ENCODE results near the gene IPCEF1. TPM values are rescaled to one million over a fixed set of nuclear protein-coding genes. Genes with fewer than 3 reads are reported as not detected.

The IPCEF1 gene
- total and polyA plus RNA-seq, 2 experiments from 2014 or later = 0.80 TPM; not detected in 1

DNA sequence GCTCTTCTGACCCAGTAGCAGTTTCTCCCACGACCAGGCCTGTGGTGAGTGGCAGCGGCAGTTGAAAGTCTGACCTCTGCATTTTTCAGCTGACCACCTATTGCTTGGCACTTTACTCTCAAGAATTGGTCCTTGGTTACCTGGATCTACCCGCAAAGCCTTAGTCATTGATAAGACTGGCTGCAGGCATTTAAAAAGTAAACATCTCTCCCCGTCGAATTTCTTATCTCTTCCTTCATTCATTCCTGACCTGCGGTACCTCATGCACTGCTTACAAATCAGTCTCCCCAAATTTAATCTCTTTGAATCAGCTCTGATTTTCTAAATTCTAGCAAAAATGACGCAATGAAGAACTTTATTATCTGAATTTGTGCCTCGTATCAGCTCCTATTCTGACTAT is 26.1 kb upstream of the IPCEF1 start:
- H2AFZ ChIP-seq = no peak overlapping the region
- peak; percentile 23 for DNase-seq (ENCODE audit: low spot score)
- no peaks in the 10 kb centered on the region for H3K9me3 ChIP-seq (ENCODE audit: low read depth)
- H3K36me3 ChIP-seq (replicated peaks; ENCODE audit: insufficient read depth, low read depth) = no peaks in the 10 kb centered on the region
- no peak overlapping the region for H3K4me3 ChIP-seq
- no peak overlapping the region for H3K27ac ChIP-seq
- H3K79me2 ChIP-seq = no peaks in the 10 kb centered on the region
- H3K9me2 ChIP-seq (replicated peaks; ENCODE audit: insufficient read depth) = no peaks in the 10 kb centered on the region
- peaks cover 12% of the 10 kb centered on the region for H3K4me1 ChIP-seq (ENCODE audit: insufficient read depth)
- no peaks in the 10 kb centered on the region for H4K20me1 ChIP-seq (ENCODE audit: insufficient read depth, poor library complexity, severe bottlenecking)
- TF ChIP-seq EZH2 (IDR thresholded peaks at IDR 0.05; ENCODE audit: borderline replicate concordance) (no peak), CTCF (IDR thresholded peaks at IDR 0.05; ENCODE audit: poor library complexity) (no peak), EZH2phosphoT487 (IDR thresholded peaks at IDR 0.05; ENCODE audit: low read depth, severe bottlenecking, unreplicated experiment) (no peak)
- H3K4me2 ChIP-seq = no peak overlapping the region
- 52% methylated on average over 8 of the region's 8 CpGs for WGBS (ENCODE audit: low lambda C conversion rate, missing lambda C conversion rate)
- H3K27me3 ChIP-seq = no peaks in the 10 kb centered on the region

GRCh38 chr6:154381548-154381947 is 24.9 kb upstream of the IPCEF1 start:
- Histone ChIP-seq H3K4me3 (no peak overlapping the region), H3K9me3 (ENCODE audit: low read depth) (no peaks in the 10 kb centered on the region), H3K4me1 (ENCODE audit: insufficient read depth) (peaks cover 4% of the 10 kb centered on the region), H2AFZ (no peak overlapping the region), H3K4me2 (no peak overlapping the region), H3K27me3 (no peaks in the 10 kb centered on the region), H3K9me2 (replicated peaks; ENCODE audit: insufficient read depth) (no peaks in the 10 kb centered on the region), H4K20me1 (ENCODE audit: insufficient read depth, poor library complexity, severe bottlenecking) (no peaks in the 10 kb centered on the region), H3K36me3 (replicated peaks; ENCODE audit: insufficient read depth, low read depth) (no peaks in the 10 kb centered on the region), H3K27ac (no peak overlapping the region), H3K79me2 (no peaks in the 10 kb centered on the region)
- TF ChIP-seq EZH2 (IDR thresholded peaks at IDR 0.05; ENCODE audit: borderline replicate concordance) = no peak
- TF ChIP-seq EZH2phosphoT487 (IDR thresholded peaks at IDR 0.05; ENCODE audit: low read depth, severe bottlenecking, unreplicated experiment) = no peak
- TF ChIP-seq CTCF (IDR thresholded peaks at IDR 0.05; ENCODE audit: poor library complexity) = no peak
- WGBS (ENCODE audit: low lambda C conversion rate, missing lambda C conversion rate) = 94% methylated on average over 4 of the region's 4 CpGs
- no peak for DNase-seq (ENCODE audit: low spot score)

GRCh38 chr6:154380741-154381140 is 24.1 kb upstream of the IPCEF1 start:
- H3K4me2 ChIP-seq = no peak overlapping the region
- TF ChIP-seq EZH2 (IDR thresholded peaks at IDR 0.05; ENCODE audit: borderline replicate concordance) (no peak), EZH2phosphoT487 (IDR thresholded peaks at IDR 0.05; ENCODE audit: low read depth, severe bottlenecking, unreplicated experiment) (no peak), CTCF (IDR thresholded peaks at IDR 0.05; ENCODE audit: poor library complexity) (no peak)
- no peak overlapping the region for H3K4me3 ChIP-seq
- no peaks in the 10 kb centered on the region for H4K20me1 ChIP-seq (ENCODE audit: insufficient read depth, poor library complexity, severe bottlenecking)
- H3K9me3 ChIP-seq (ENCODE audit: low read depth) = no peaks in the 10 kb centered on the region
- no peaks in the 10 kb centered on the region for H3K27me3 ChIP-seq
- H2AFZ ChIP-seq = no peak overlapping the region
- H3K9me2 ChIP-seq (replicated peaks; ENCODE audit: insufficient read depth) = no peaks in the 10 kb centered on the region
- 63% methylated on average over 2 of the region's 2 CpGs for WGBS (ENCODE audit: low lambda C conversion rate, missing lambda C conversion rate)
- no peaks in the 10 kb centered on the region for H3K36me3 ChIP-seq (replicated peaks; ENCODE audit: insufficient read depth, low read depth)
- no peak for DNase-seq (ENCODE audit: low spot score)
- H3K4me1 ChIP-seq (ENCODE audit: insufficient read depth) = peaks cover 4% of the 10 kb centered on the region
- H3K27ac ChIP-seq = no peak overlapping the region
- H3K79me2 ChIP-seq = no peaks in the 10 kb centered on the region

- no peaks in the 10 kb centered on the region for H3K36me3 ChIP-seq (replicated peaks; ENCODE audit: insufficient read depth, low read depth)
- peaks cover 4% of the 10 kb centered on the region for H3K4me1 ChIP-seq (ENCODE audit: insufficient read depth)
- WGBS (ENCODE audit: low lambda C conversion rate, missing lambda C conversion rate) = 97% methylated on average over 3 of the region's 3 CpGs
- H3K27ac ChIP-seq = no peak overlapping the region
- no peak overlapping the region for H2AFZ ChIP-seq
- no peaks in the 10 kb centered on the region for H3K9me2 ChIP-seq (replicated peaks; ENCODE audit: insufficient read depth)
- no peaks in the 10 kb centered on the region for H4K20me1 ChIP-seq (ENCODE audit: insufficient read depth, poor library complexity, severe bottlenecking)
- DNase-seq (ENCODE audit: low spot score) = no peak
- H3K9me3 ChIP-seq (ENCODE audit: low read depth) = no peaks in the 10 kb centered on the region
- H3K4me3 ChIP-seq = no peak overlapping the region
- H3K27me3 ChIP-seq = no peaks in the 10 kb centered on the region
- H3K79me2 ChIP-seq = no peaks in the 10 kb centered on the region
- H3K4me2 ChIP-seq = no peak overlapping the region
- TF ChIP-seq CTCF (IDR thresholded peaks at IDR 0.05; ENCODE audit: poor library complexity) (no peak), EZH2phosphoT487 (IDR thresholded peaks at IDR 0.05; ENCODE audit: low read depth, severe bottlenecking, unreplicated experiment) (no peak), EZH2 (IDR thresholded peaks at IDR 0.05; ENCODE audit: borderline replicate concordance) (no peak)
These were observed 23.0 kb upstream of the IPCEF1 start for GRCh38 chr6:154379585-154379984.
